Measurements from ENCODE around the gene PADI6. TPM values are rescaled to one million over a fixed set of nuclear protein-coding genes. Genes with fewer than 3 reads are reported as not detected.
"Not testable (repeated sequence)": the region's sequence is repeated elsewhere in the genome, so short reads cannot be mapped to it uniquely, and the experiment has no call there.

Gene PADI6
- polyA plus RNA-seq (ENCODE audit: insufficient read length in 4 of 4), result not detected

GRCh38 chr1:17371896-17372295 is at the start of gene PADI6:
Gene PADI6 (plus strand): TSS chr1:17372196. CDS start chr1:17372246, 50 bp downstream.
- no peak for DNase-seq (ENCODE audit: low read depth in 4 of 4, low spot score in 3 of 4)

- no peak for DNase-seq (ENCODE audit: low read depth in 4 of 4, low spot score in 3 of 4)
These were observed 43.1 kb upstream of the PADI6 start for GRCh38 chr1:17328855-17329254.

GRCh38 chr1:17329610-17330009 is 42.4 kb upstream of the PADI6 start:
- no peak for DNase-seq (ENCODE audit: low read depth in 4 of 4, low spot score in 3 of 4)

GRCh38 chr1:17330856-17331255 is 41.1 kb upstream of the PADI6 start:
- DNase-seq (ENCODE audit: low read depth in 4 of 4, low spot score in 3 of 4), result no peak

- DNase-seq (ENCODE audit: low read depth in 4 of 4, low spot score in 3 of 4), result no peak
These were observed 38.9 kb upstream of the PADI6 start for GRCh38 chr1:17333081-17333480.

- peak; percentile 22 to 43 (median 28) for DNase-seq (ENCODE audit: low read depth in 4 of 4, low spot score in 3 of 4)
These were observed 35.9 kb upstream of the PADI6 start for GRCh38 chr1:17335821-17336710.

GRCh38 chr1:17338706-17339493 is 33.1 kb upstream of the PADI6 start:
- DNase-seq (ENCODE audit: low read depth in 4 of 4, low spot score in 3 of 4), result no peak

- no peak for DNase-seq (ENCODE audit: low read depth in 4 of 4, low spot score in 3 of 4)
These were observed 32.5 kb upstream of the PADI6 start for GRCh38 chr1:17339521-17339920.

GRCh38 chr1:17340358-17340757 is 31.6 kb upstream of the PADI6 start:
- no peak for DNase-seq (ENCODE audit: low read depth in 4 of 4, low spot score in 3 of 4)

- DNase-seq (ENCODE audit: low read depth in 4 of 4, low spot score in 3 of 4), result no peak
These were observed 30.0 kb upstream of the PADI6 start for GRCh38 chr1:17342014-17342441.

- DNase-seq (ENCODE audit: low read depth in 4 of 4, low spot score in 3 of 4), result not testable (repeated sequence)
These were observed 26.5 kb upstream of the PADI6 start for GRCh38 chr1:17345506-17345905.

- DNase-seq (ENCODE audit: low read depth in 4 of 4, low spot score in 3 of 4), result no peak
These were observed 25.8 kb upstream of the PADI6 start for GRCh38 chr1:17346046-17346789.

- DNase-seq (ENCODE audit: low read depth in 4 of 4, low spot score in 3 of 4), result no peak
These were observed 24.0 kb upstream of the PADI6 start for GRCh38 chr1:17347769-17348592.

GRCh38 chr1:17348593-17349234 is 23.3 kb upstream of the PADI6 start:
- DNase-seq (ENCODE audit: low read depth in 4 of 4, low spot score in 3 of 4), result no peak

GRCh38 chr1:17350083-17350482 is 21.9 kb upstream of the PADI6 start:
- DNase-seq (ENCODE audit: low read depth in 4 of 4, low spot score in 3 of 4), result no peak

- no peak for DNase-seq (ENCODE audit: low read depth in 4 of 4, low spot score in 3 of 4)
These were observed 21.0 kb upstream of the PADI6 start for GRCh38 chr1:17350928-17351446.

- DNase-seq (ENCODE audit: low read depth in 4 of 4, low spot score in 3 of 4), result no peak
These were observed 20.2 kb upstream of the PADI6 start for GRCh38 chr1:17351598-17352324.

- no peak for DNase-seq (ENCODE audit: low read depth in 4 of 4, low spot score in 3 of 4)
These were observed 19.5 kb upstream of the PADI6 start for GRCh38 chr1:17352419-17352909.

Measured in right renal pelvis (tissue), 4 donors.